ENCODE data around the gene UBE2J1.
"Not testable (repeated sequence)": the region's sequence is repeated elsewhere in the genome, so short reads cannot be mapped to it uniquely, and the experiment has no call there.

The UBE2J1 gene, protein sequence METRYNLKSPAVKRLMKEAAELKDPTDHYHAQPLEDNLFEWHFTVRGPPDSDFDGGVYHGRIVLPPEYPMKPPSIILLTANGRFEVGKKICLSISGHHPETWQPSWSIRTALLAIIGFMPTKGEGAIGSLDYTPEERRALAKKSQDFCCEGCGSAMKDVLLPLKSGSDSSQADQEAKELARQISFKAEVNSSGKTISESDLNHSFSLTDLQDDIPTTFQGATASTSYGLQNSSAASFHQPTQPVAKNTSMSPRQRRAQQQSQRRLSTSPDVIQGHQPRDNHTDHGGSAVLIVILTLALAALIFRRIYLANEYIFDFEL

GRCh38 chr6:89352278-89353117 lies at the start of gene UBE2J1:
Gene UBE2J1, minus strand, starts transcription at chr6:89352722. Its CDS starts 153 bp downstream, at chr6:89352569.
- peak; percentile 92 for DNase-seq (ENCODE audit: low read depth)

DNA sequence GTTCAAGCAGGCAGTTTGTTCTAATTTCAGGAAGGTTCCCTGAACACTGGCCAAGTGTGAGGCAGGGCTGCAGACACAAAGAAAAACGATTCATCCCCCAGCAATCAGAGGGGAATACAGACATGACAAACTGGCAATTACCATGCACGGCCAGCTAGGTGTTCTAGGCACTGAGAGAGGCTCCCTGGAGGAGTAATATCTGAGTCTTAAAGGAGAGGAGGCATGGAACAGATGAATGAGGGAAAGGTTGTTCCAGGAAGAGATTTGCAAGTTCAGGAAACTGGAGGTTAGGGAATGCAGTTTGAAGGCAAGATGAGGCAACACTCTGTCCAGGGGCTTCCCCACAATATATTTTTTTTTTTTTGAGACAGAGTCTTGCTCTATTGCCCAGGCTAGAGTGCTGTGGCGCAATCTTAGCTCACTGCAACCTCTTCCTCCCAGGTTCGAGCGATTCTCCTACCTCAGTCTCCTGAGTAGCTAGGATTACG lies 48.4 kb upstream of the UBE2J1 start:
- no peak for DNase-seq (ENCODE audit: low read depth)

DNA sequence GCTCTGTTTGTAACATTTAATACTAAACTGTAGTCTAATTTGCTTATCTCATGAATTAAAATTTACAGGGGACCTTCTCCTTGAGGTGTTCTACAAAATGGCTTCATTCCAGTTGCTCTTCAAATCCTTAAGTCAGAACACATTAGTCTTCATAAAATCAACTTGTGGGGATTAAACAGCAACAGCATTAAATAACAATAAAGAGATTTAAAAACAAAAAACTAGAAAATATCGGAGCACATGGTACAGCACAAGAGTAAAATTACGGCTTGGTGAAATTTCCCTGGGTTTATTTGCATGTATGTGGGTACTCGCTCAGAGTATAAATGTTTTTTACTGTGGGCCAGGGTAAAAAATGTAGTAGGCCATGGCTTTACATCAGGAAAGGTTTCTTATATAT lies 47.5 kb upstream of the UBE2J1 start:
- no peak for DNase-seq (ENCODE audit: low read depth)

- no peak for DNase-seq (ENCODE audit: low read depth)
Observed at GRCh38 chr6:89398762-89399525, 46.4 kb upstream of the UBE2J1 start.

- DNase-seq (ENCODE audit: low read depth) = not testable (repeated sequence)
Observed at GRCh38 chr6:89397884-89398283, 45.4 kb upstream of the UBE2J1 start.

- no peak for DNase-seq (ENCODE audit: low read depth)
Observed at GRCh38 chr6:89393659-89394058, 41.1 kb upstream of the UBE2J1 start.

DNA sequence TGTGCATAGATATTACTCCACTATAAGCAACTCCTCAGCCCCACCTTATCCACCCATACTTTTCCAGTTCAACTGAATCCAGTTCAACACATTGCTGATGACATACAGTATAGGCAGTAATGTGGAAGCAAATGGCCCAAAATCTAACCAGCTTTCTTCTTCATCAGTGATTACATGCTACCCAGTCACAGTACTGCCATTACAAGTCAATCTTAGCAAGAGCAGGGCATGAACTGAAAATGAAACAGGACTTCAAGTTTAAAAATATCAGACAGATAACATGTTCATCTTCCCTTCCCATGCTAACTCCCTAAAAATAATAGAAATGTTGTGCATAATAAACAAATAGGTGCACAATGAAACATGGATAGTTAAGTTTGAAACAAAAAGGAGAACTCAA lies 40.3 kb upstream of the UBE2J1 start:
- DNase-seq (ENCODE audit: low read depth) = no peak

GRCh38 chr6:89388846-89389245 lies 36.3 kb upstream of the UBE2J1 start:
- no peak for DNase-seq (ENCODE audit: low read depth)

DNA sequence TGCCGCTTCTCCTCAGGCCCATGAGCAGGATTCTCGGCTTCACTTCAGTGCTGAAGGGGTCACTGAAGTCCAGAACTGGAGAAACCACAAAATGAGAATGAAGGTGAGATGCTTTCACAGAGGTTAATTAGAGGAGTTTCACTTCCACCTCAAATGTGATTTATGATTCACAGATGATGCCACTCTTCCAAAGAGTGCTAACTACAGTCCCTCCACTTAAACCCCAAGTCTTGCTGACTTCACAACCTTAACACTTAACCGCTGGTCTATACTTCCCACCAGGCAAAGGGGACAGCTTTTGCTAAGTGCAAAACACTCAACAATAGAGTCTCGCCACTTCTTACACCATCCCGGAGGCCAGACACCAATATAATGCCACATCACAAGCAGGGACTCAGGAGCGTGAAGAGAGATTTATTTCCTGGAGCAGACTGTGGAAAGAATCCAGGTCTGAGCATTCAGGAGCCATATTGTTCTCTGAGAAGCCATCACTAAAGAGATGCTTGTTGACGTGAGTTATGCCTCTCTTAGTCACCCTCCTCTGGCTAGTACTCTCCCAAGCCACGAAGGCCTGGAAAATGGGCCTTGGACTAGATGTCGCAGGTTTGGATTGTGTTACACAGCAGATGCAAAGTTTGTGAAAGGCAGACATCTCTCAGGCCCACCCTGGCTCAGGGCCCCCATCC lies 35.1 kb upstream of the UBE2J1 start:
- DNase-seq (ENCODE audit: low read depth) = no peak

DNA sequence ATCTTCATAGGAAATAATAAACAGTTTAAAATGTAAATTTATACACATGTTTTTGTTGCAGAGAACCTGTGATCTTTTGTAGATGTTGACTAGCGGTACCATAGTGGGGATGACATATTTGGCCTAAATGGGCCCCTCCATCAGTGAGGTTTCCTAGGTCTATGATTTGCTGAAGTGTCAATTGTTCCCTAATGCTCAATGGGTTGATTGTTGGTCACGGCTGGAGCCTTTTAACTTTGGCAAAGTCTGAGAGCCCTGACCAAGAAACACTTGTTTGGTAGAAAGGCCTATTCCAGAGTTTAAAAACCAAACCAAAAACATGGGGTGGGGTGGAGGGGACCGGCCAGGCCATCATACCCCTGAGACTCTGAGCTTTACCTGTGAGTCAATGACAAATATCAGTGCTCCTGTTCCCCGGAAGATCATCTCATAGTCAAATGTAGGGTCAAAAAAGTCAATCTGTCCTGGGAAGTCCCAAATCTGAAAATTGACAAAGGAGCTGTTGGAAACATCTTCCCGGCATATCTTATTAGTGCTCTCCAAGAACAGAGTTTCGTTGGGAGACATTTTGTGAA lies 34.5 kb upstream of the UBE2J1 start:
- no peak for DNase-seq (ENCODE audit: low read depth)

DNA sequence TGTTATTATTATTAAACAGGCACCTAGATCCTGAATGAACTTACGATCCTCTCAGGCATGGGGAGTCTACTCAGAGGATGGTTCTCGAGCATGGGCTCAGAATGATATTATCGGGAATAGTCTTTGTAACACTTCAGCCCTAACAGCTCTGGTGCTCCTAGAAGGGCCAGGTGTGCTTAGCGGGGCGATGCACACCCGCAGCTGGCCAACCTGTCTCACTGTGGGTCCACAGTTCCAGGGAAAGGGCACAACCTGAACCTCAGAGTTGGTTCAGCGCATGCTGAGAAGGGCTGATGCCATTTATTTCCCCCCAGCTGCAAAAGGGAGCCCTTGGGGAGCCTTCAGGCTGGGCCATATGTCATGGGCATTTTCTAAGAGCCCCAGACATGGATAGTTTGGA lies 33.3 kb upstream of the UBE2J1 start:
- DNase-seq (ENCODE audit: low read depth) = no peak

DNA sequence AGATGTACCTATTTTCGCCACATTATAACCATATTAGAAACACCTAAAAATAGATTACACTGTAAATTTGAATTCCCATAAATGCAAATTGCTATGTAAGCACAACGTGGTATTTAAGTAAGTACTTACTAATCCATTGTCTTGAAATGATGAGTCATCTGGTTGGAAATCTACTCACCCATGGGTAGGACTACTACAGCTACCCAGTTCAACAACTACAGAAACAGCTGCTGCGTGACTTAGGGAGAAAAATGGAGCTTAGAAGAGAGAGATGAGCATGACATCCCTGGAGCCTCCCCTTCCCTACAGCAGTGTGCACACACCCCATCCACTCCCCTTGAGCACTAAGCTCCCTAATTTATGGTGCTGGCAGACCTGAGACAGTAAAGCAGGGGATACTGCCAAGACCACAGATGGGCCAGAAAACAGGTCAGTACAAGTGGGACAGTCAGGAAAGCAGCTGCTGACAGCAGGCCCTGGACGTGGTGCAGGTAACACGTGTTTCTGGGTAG lies 32.7 kb upstream of the UBE2J1 start:
- peak; percentile 44 for DNase-seq (ENCODE audit: low read depth)

DNA sequence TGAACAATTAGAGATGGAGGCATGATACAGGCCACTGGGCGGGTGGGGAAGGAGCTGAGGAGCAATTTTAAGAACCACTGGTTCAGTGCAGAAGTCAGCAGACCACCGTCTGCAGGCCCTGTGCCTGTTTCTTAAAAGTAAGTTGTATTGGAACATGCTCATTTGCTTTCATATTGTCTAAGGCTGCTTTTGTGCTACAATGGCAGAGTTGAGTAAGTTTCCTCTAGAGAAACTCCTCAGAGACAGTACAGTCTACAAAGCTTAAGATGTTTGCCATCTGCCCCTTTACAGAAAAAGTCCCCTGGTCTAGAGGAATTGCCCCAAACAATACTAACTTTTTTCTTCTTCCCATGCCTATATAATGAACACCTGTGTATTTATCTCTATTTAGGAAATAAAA lies 28.5 kb upstream of the UBE2J1 start:
- no peak for DNase-seq (ENCODE audit: low read depth)

DNA sequence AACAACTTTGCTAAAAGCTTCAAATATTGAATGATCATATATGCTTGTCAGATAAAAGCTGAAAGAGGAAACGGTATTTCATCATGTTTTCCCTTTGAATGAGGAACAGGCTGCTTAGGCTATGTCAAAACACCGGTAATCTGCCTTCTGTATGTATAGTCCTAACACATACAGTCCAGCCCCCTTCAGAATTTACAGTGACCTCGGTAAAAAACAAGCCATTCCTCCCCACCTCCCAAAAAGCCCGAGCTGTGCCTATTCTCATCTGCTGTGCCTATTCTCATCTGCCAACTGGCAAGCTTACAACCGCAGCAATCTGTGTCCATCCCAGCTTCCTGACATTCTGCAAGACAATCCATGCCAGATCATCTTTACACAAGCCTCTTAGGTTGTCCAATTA lies 26.8 kb upstream of the UBE2J1 start:
- no peak for DNase-seq (ENCODE audit: low read depth)

DNA sequence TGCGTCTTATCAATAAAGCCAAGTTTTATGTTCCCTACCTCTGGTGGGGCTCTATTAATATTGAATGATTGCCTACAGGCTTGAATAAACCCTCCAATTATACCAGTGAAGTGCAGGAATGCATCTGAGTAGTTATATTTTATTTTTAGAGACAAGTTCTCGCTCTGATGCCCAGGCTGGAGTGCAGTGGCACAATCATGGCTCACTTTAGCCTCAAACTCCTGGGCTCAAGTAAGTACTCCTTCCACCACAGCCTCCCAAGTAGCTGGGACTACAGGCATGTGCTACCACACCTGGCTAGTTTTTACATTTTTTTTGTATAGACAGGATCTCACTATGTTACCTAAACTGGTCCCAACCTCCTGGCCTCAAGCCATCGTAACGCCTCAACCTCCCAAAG lies 26.1 kb upstream of the UBE2J1 start:
- no peak for DNase-seq (ENCODE audit: low read depth)

DNA sequence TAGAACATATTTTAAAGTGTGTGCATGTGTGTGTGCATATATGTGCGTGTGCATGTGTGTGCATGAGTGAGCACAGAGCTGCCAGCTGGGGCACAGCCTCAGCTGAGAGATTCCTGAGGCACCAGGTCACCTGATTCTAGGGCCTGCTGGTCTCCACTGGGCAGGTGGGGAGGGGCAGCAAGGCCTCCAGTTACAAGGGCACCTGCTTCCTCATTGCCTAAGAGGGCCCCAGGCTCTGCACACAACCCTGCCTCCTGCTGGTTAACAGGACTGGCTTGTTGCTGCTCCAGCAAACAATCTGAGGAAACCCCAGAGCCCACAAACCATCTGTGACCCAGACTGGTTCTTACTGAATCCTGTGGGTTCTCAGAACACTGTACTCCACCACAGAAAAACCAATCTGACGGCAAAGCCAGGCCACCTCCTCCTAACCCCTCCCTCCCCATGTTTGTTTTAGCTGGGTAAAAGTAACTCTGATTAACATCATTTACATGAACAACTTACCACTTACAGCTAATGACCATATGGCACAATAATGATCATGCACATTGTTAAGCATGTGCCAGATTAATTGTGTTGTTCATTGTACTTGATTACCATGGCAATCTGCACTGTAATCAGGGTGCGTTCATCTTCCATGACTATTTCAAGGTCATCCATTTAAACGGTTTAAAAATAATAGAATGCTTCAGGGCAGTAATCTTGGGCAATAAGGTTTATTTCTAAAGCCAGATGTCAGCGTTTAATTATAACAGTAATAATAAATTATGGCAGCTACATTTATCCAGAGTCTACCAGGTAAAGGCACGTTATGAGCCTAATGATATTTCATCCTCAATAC lies 23.1 kb upstream of the UBE2J1 start:
- DNase-seq (ENCODE audit: low read depth) = no peak

GRCh38 chr6:89372506-89372901 lies 20.0 kb upstream of the UBE2J1 start:
- DNase-seq (ENCODE audit: low read depth) = no peak

GRCh38 chr6:89371849-89372505 lies 19.5 kb upstream of the UBE2J1 start:
- peak; percentile 24 for DNase-seq (ENCODE audit: low read depth)

DNA sequence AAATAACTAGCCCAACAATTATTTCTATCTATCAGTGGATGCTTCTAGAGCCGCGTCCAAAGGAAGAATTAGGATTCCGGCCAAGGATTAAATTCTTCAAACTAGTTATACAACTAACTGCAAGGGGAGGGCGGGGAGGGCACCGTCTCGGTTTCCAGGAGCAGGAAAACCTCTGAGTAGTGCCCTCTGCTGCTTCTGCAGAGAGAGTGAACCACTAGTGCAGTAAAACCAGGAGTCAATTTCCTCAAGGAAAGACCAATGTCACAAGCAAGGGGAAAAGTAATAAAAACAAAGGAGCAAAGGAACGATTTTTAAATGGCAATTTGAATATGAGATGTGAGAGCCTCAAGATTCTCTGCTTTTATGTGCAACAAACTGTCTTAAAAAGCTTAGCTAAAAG lies 16.5 kb upstream of the UBE2J1 start:
- DNase-seq (ENCODE audit: low read depth) = peak; percentile 34

GRCh38 chr6:89368107-89368506 lies 15.6 kb upstream of the UBE2J1 start:
- DNase-seq (ENCODE audit: low read depth) = peak; percentile 39

Measured in stromal cell of bone marrow (primary cell).